Caki2 (cell line): Measurements from ENCODE around the gene TUB. TPM values are rescaled to one million over a fixed set of nuclear protein-coding genes. Genes with fewer than 3 reads are reported as not detected.

ENCODE experiments used
- DNase-seq: peaks from one replicate; pipeline ENCODE4 v3.0.0-alpha.2; 2015; ENCODE audit warnings: low read depth
- in situ Hi-C: cut with HindIII; loops from 2 replicates; pipeline ENCODE4 v1.10.0; 2016; ENCODE audit warnings: low sequenced_read_pairs, low pct_unique_long_range_greater_than_20kb, mixed read lengths
- total RNA-seq: library from RNA; depleted of rRNA; stranded (reverse); fragments of >200 nt; shearing (Covaris generic); gene quantifications from 2 replicates; pipeline ENCODE4 v1.2.3, GENCODE V29; 2014; ENCODE audit warnings: low replicate concordance; rRNA removed

The TUB gene
- total RNA-seq, 1 experiment from 2014 or later, result not detected

DNA sequence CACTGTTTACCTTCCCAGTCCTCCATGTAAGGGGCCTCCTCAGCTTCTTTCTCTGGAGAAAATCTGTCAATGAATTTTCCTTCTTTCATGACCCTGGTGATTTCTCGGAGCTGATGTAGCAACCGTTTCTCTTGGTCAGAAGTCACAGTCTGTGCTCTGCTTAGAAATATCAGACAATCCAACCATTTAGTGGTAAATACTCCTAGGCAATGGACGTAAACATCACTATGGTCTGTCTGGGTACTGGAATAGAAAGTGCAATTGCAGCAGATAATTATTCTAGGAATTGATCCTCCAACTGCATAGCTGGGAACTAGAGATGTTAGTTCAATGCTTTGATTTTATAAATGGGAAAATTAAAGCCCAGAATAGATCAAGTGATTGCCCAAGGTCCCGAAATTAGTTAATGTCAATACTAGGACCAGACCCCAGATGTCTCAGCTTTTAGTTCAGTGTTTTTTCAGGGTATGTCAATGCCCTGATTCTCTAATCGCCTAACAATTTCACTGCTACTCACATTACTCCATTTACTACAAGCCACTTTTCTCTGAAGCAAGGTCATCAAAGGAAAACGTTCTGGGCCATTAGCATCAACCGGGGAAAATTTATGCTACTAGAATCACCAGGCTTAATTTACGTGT is 45.8 kb downstream of the TUB start:
- DNase-seq, result no peak
- in situ Hi-C loops, result no loop called here

DNA sequence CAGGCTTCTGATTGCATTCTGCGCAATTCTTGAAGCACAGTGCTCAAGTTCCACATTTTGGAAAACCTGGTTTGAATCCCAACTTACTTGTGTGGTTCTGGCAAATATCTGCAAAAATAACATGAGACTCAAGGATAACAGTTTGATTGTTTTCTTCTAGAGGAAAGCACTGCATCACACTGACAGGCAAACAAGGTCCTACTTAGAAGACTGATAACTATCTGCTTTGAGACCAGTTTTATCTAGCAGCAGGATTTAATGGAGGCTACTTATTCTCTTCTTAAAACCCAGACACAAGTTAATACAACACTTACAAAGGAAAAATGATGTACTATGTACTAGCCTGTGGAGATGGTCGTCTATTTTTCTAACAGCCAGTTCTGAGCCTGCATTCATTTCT is 46.4 kb downstream of the TUB start:
- no peak for DNase-seq
- in situ Hi-C loops, result no loop called here

DNA sequence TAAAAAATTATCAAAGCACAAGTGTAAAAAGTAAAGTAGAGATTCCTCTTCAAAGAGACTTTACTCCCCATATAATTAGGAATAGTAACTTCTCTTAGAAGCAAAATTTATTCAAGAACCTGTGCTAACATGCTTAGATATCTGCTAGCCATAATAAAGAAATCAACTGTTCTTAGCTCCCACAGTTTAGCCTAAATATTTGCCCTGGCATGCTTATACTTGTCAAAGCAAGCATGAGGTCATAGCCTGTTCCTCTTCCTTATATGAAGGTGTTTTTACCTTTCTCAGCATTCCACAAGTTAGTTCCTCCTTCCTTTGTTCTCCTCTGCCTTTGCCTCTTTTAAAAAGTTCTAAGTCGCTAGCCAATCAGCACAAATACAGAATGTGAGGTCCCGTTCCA is 57.5 kb downstream of the TUB start:
- in situ Hi-C loops, result no loop called here
- DNase-seq, result no peak

DNA sequence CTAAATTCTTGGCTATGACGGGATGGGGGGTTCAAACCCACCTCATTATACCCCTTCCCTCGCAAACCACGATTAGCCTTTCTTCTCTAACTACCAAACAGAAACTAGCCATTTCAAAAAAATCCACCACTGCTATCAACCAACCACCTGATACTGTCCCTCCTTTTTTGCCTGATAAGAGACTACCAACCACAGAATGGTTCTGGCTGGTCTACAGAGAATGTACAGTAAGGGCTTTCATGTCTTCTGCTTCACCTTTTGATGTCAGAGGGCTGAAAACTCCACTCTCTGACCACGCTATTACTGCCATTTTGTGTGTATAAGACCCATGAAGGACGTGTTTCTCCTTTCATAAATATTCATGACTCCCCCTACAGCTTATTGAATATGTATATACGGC is 68.7 kb downstream of the TUB start:
- DNase-seq, result no peak
- in situ Hi-C loops, result loop anchor here (25.0 kb wide), 1 partner anchor 413 kb away; no protein-coding TSS in a partner anchor

Other genes with a start within 250 kb of the TUB start
- not detected in 2 replicates for gene OR10A6, start 149.9 kb upstream of the TUB start, total RNA-seq
- gene OR10A3, start 139.5 kb upstream of the TUB start, total RNA-seq, result not detected in 2 replicates
- gene NLRP10, start 115.8 kb upstream of the TUB start, total RNA-seq, result not detected in 2 replicates
- 362 and 393 TPM in 2 replicates for gene EIF3F, start 93.9 kb upstream of the TUB start, total RNA-seq
- not detected in 2 replicates for gene RIC3, start 87.8 kb downstream of the TUB start, total RNA-seq
- not detected in 2 replicates for gene LMO1, start 182.7 kb downstream of the TUB start, total RNA-seq